SK-N-MC (cell line): ENCODE results near the gene ZNHIT6.

Experiments used
- DNase-seq: peaks from one replicate; pipeline ENCODE4 v3.0.0-alpha.2; 2011; ENCODE audit warnings: low read depth, low spot score
- H3K27ac ChIP-seq: fragments of 200-600 bp; sonication (generic); 2 replicates; pipeline ENCODE4 v1.5.1; 2016; ENCODE audit warnings: mixed run types
- H3K36me3 ChIP-seq: fragments of 200-600 bp; sonication (generic); 2 replicates; pipeline ENCODE4 v1.6.1; 2017; ENCODE audit warnings: antibody characterized with exemption, low read length, mixed read lengths; ENCODE audit not compliant: insufficient read depth
- H3K4me3 ChIP-seq: fragments of 200-600 bp; sonication (generic); 2 replicates; pipeline ENCODE4 v1.5.1; 2016
- H3K9ac ChIP-seq: fragments of 200-600 bp; sonication (generic); 2 replicates; pipeline ENCODE4 v1.8.0; 2017; ENCODE audit warnings: mixed run types, mixed read lengths; ENCODE audit not compliant: insufficient read length
- H3K9me3 ChIP-seq: fragments of 200-600 bp; sonication (generic); 2 replicates; pipeline ENCODE4 v1.6.1; 2017; ENCODE audit warnings: low read depth, mild to moderate bottlenecking, antibody characterized with exemption, low read length, moderate library complexity, mixed read lengths
- EZH2 ChIP-seq: fragments of 200-600 bp; sonication (generic); IDR thresholded peaks from one replicate; pipeline ENCODE4 v1.6.1; 2017; ENCODE audit warnings: antibody characterized with exemption
- FOXP2 ChIP-seq: optimal IDR thresholded peaks from 2 replicates; pipeline ENCODE3; 2011; ENCODE audit warnings: mild to moderate bottlenecking, moderate library complexity; ENCODE audit not compliant: insufficient read depth; ENCODE audit errors: extremely low read length, control extremely low read depth
- POLR2AphosphoS5 ChIP-seq: IDR thresholded peaks from 2 replicates; pipeline ENCODE4 v1.6.1; 2012; ENCODE audit warnings: mild to moderate bottlenecking, low read depth, low read length, borderline replicate concordance

Gene ZNHIT6

GRCh38 chr1:85638412-85638811, 69.8 kb downstream of the ZNHIT6 start:
- no peak overlapping the region for H3K4me3 ChIP-seq
- peaks cover 11% of the 10 kb centered on the region; the same call in 1 of the 2 replicates for H3K9me3 ChIP-seq
- H3K9ac ChIP-seq = no peak overlapping the region
- peaks cover 28% of the 10 kb centered on the region for H3K36me3 ChIP-seq
- no peak for TF ChIP-seq POLR2AphosphoS5
- no peak for TF ChIP-seq FOXP2
- no peak for TF ChIP-seq EZH2
- DNase-seq = no peak
- H3K27ac ChIP-seq = no peak overlapping the region

DNA sequence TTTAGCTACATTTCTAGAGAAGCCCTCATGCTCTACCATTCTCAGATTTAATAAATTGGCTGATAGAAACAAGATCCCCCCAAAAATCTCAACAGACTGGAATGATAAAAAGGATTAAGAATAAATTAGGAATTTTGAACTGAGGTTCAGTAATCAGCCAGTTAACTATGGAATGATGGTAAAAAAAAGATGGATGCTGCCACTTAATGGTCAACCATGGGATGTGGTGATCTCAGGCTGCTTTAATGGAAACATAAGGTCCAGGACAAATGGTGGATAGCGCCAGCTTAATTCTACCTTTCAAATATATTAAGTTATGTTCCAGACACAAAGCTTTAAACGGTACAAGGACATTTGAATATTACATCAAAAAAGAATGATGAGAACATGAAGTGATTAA, 77.7 kb downstream of the ZNHIT6 start:
- Histone ChIP-seq H3K9ac (no peak overlapping the region), H3K4me3 (no peak overlapping the region), H3K9me3 (no peaks in the 10 kb centered on the region), H3K27ac (no peak overlapping the region), H3K36me3 (peaks cover 8% of the 10 kb centered on the region; the same call in 1 of the 2 replicates)
- TF ChIP-seq POLR2AphosphoS5 (no peak), EZH2 (no peak), FOXP2 (no peak)
- DNase-seq = no peak

DNA sequence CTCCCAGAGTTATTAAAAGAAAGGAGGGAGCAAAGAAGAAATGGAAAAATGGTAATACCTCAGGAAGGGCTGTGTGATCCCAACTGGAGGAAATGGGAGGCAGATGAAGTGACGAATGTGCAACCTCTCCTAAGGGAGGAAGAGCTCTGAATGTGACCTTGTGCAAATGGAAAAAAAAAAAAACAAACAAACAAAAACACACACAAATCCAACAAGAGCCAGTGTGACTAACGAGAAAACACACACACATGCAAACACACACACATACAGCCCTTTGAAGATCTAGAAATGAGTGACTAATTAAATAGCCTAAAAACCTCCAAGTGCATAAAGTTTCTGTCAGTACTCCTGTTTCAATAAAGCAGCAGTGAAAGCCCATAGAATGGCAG, 78.7 kb downstream of the ZNHIT6 start:
- no peak for DNase-seq
- Histone ChIP-seq H3K36me3 (peaks cover 8% of the 10 kb centered on the region; the same call in 1 of the 2 replicates), H3K9me3 (no peaks in the 10 kb centered on the region), H3K4me3 (peak overlapping the region; percentile 67), H3K9ac (no peak overlapping the region), H3K27ac (peak overlapping the region; percentile 89)
- no peak for TF ChIP-seq FOXP2
- TF ChIP-seq EZH2 = no peak
- TF ChIP-seq POLR2AphosphoS5 = no peak

DNA sequence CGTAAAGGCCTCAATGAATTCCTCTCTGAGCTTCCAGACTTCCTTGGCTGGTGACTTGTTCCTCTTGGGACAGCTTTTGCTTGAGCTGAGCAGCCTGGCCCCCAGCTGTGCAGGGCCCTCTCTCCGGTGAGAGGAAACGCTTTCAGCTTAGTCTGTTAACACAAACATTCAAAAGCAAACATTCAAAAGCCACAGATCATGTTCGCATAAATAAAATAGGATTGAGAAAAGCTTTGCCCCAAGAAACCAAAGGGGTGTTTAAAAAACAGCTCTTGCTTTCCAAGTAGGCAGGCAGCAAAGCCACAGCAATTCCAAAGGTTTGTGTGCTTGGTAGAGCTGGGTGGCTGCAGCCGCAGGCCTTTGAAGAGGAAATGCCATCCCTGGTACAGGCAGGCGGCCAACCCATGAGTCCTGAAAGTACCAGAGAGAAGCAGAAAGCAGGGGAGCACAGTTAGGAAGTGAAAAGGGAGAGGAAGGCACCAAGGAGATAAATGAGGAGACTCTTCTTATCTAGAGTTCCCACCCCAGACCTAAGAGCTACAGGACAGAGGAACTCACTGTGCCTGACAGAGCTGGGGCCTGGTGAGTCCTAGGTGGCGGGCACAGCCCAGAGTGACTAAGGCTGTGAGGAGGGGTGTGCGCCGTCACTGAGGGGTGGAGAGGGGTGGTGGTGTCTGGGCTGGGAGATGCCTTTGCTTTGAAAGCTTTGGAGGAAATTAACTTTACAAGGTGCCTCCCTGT, 79.3 kb downstream of the ZNHIT6 start:
- peaks cover 8% of the 10 kb centered on the region; the same call in 1 of the 2 replicates for H3K36me3 ChIP-seq
- no peak overlapping the region for H3K9ac ChIP-seq
- peak overlapping the region; percentile 89 for H3K27ac ChIP-seq
- peak overlapping the region; percentile 67 for H3K4me3 ChIP-seq
- peak; percentile 75 for DNase-seq
- H3K9me3 ChIP-seq = no peaks in the 10 kb centered on the region
- TF ChIP-seq POLR2AphosphoS5 (peak; percentile 16; the same call in 1 of the 2 replicates), EZH2 (no peak)

DNA sequence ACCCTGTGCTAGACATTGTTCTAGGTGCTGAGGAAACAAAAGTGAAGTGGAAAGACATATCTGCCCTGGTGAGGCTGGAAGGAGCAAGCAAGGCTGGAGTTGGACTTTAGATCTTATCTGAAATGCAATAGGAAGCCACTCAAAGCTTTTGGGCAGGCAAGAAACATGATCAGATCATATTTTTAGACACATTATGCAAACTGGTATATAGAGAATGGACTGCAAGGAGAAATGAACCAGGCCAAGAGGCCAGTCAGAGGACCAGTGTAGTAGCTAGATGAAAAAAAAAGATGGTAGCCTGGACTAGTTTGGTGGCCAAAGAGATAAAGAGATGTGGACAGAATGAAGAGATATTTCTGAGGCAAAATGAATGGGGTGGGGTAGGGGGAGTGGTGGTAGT, 81.4 kb downstream of the ZNHIT6 start:
- TF ChIP-seq POLR2AphosphoS5 (no peak), EZH2 (no peak), FOXP2 (no peak)

GRCh38 chr1:85624361-85624760, 83.9 kb downstream of the ZNHIT6 start:
- no peak overlapping the region for H3K4me3 ChIP-seq
- DNase-seq = no peak
- TF ChIP-seq FOXP2 (no peak), EZH2 (no peak), POLR2AphosphoS5 (no peak)
- H3K9ac ChIP-seq = no peak overlapping the region
- H3K9me3 ChIP-seq = no peaks in the 10 kb centered on the region
- peaks cover 20% of the 10 kb centered on the region for H3K36me3 ChIP-seq
- no peak overlapping the region for H3K27ac ChIP-seq

More for the DNA sequence above, 81.4 kb downstream of the ZNHIT6 start:
- Histone ChIP-seq H3K4me3 (no peak overlapping the region), H3K9ac (no peak overlapping the region), H3K27ac (no peak overlapping the region), H3K9me3 (no peaks in the 10 kb centered on the region), H3K36me3 (peaks cover 16% of the 10 kb centered on the region)
- no peak for DNase-seq

DNA sequence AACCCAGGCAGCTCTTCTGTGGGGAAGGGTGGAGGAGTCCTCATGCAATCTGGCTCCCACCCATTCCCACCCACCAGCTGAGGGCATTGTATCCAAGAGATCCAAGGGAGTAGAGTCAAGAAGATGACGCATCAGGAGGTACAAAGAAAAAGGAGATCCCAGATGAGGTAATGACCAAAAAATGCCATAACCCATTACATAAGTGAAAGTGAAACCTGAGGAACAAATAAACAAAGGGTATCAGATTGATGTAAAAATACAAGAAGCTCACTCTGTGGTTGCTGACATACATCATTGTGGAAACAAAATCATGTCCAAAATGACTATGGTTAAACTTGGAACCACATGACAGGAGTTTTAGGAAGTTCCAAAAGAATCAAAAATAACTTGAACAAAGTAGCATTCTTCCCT, 85.2 kb downstream of the ZNHIT6 start:
- Histone ChIP-seq H3K27ac (no peak overlapping the region), H3K36me3 (peaks cover 20% of the 10 kb centered on the region), H3K4me3 (no peak overlapping the region), H3K9ac (no peak overlapping the region), H3K9me3 (no peaks in the 10 kb centered on the region)
- DNase-seq = no peak
- no peak for TF ChIP-seq EZH2
- no peak for TF ChIP-seq POLR2AphosphoS5
- no peak for TF ChIP-seq FOXP2

DNA sequence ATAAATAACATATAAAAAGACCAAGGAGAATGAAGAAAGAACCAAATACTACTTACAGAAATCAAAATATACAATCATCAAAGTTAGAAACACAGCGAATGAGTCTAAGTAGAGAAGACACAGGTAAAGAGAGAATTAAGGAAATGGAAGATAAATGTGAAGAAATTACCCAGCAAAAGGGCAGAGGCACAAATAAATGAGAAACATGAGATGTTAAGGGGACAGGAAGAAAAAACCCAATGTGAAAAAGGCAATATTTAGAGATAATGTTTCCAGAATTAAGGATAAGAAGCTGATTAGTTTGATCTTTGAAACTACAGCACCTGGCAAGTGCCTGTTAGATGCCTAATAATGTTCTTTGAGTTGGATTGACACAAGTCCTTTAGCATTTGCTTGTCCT, 86.8 kb downstream of the ZNHIT6 start:
- Histone ChIP-seq H3K9ac (no peak overlapping the region), H3K9me3 (no peaks in the 10 kb centered on the region), H3K36me3 (peaks cover 13% of the 10 kb centered on the region), H3K27ac (no peak overlapping the region), H3K4me3 (no peak overlapping the region)
- TF ChIP-seq EZH2 (no peak), FOXP2 (no peak), POLR2AphosphoS5 (no peak)
- no peak for DNase-seq
